ENCODE data around the gene ACO2.

- TF ChIP-seq, protein P1, sequence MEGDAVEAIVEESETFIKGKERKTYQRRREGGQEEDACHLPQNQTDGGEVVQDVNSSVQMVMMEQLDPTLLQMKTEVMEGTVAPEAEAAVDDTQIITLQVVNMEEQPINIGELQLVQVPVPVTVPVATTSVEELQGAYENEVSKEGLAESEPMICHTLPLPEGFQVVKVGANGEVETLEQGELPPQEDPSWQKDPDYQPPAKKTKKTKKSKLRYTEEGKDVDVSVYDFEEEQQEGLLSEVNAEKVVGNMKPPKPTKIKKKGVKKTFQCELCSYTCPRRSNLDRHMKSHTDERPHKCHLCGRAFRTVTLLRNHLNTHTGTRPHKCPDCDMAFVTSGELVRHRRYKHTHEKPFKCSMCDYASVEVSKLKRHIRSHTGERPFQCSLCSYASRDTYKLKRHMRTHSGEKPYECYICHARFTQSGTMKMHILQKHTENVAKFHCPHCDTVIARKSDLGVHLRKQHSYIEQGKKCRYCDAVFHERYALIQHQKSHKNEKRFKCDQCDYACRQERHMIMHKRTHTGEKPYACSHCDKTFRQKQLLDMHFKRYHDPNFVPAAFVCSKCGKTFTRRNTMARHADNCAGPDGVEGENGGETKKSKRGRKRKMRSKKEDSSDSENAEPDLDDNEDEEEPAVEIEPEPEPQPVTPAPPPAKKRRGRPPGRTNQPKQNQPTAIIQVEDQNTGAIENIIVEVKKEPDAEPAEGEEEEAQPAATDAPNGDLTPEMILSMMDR (IDR thresholded peaks at IDR 0.05): no peak
- no peak for TF ChIP-seq POLR2A (IDR thresholded peaks at IDR 0.05)
Measured at GRCh38 chr22:41542224-41542623, 73.3 kb downstream of the ACO2 start.

All from esophagus squamous epithelium (tissue), 4 donors.